Activated naive CD4-positive, alpha-beta T cell treated with anti-CD3 and anti-CD28 coated beads, Interleukin-2, amount 50 U/mL, for 24 hours (primary cell): ENCODE measurements around the gene CCDC18.
A peak's percentile ranks its signal among the peaks of the same experiment; 100 is the strongest.
"Not testable (repeated sequence)": the region's sequence is repeated elsewhere in the genome, so short reads cannot be mapped to it uniquely, and the experiment has no call there.

Source experiments
- H3K27ac Mint-ChIP-seq: one replicate; pipeline ENCODE4 v1.8.0; 2021; ENCODE audit warnings: mild to moderate bottlenecking, mixed read lengths
- H3K27me3 Mint-ChIP-seq: one replicate; pipeline ENCODE4 v1.8.0; 2021; ENCODE audit warnings: mixed read lengths
- H3K36me3 Mint-ChIP-seq: one replicate; pipeline ENCODE4 v1.8.0; 2021; ENCODE audit warnings: mixed read lengths
- H3K4me1 Mint-ChIP-seq: one replicate; pipeline ENCODE4 v1.8.0; 2021; ENCODE audit warnings: mixed read lengths
- H3K4me3 Mint-ChIP-seq: one replicate; pipeline ENCODE4 v1.8.0; 2021; ENCODE audit warnings: mild to moderate bottlenecking, mixed read lengths
- H3K9me3 Mint-ChIP-seq: one replicate; pipeline ENCODE4 v1.8.0; 2021; ENCODE audit warnings: mixed read lengths

Gene CCDC18

GRCh38 chr1:93180723-93181613, at the start of gene CCDC18:
Gene CCDC18, plus strand, starts transcription at chr1:93180724. Its CDS starts 2,638 bp downstream, at chr1:93183362.
- Mint-ChIP-seq H3K27ac (peak within 1 kb of the TSS; percentile 98), H3K4me1 (peaks cover 54% of the 10 kb centered on the region), H3K4me3 (peak within 1 kb of the TSS; percentile 93), H3K36me3 (peaks cover 9% of the 10 kb centered on the region), H3K9me3 (no peaks in the 10 kb centered on the region), H3K27me3 (no peaks in the 10 kb centered on the region)

GRCh38 chr1:93132638-93133037, 47.9 kb upstream of the CCDC18 start:
- Mint-ChIP-seq H3K27ac (no peak overlapping the region), H3K36me3 (peaks cover 5% of the 10 kb centered on the region), H3K4me1 (no peaks in the 10 kb centered on the region), H3K27me3 (no peaks in the 10 kb centered on the region), H3K9me3 (no peaks in the 10 kb centered on the region), H3K4me3 (no peak overlapping the region)

- peaks cover 10% of the 10 kb centered on the region for H3K36me3 Mint-ChIP-seq
- H3K9me3 Mint-ChIP-seq: no peaks in the 10 kb centered on the region
- peaks cover 4% of the 10 kb centered on the region for H3K4me1 Mint-ChIP-seq
- H3K27me3 Mint-ChIP-seq: no peaks in the 10 kb centered on the region
- H3K27ac Mint-ChIP-seq: no peak overlapping the region
- no peak overlapping the region for H3K4me3 Mint-ChIP-seq
Observed at GRCh38 chr1:93136445-93136844, 44.1 kb upstream of the CCDC18 start.

GRCh38 chr1:93137604-93138292, 42.8 kb upstream of the CCDC18 start:
- peaks cover 9% of the 10 kb centered on the region for H3K4me1 Mint-ChIP-seq
- H3K4me3 Mint-ChIP-seq: no peak overlapping the region
- H3K27me3 Mint-ChIP-seq: no peaks in the 10 kb centered on the region
- no peak overlapping the region for H3K27ac Mint-ChIP-seq
- H3K36me3 Mint-ChIP-seq: peaks cover 10% of the 10 kb centered on the region
- H3K9me3 Mint-ChIP-seq: no peaks in the 10 kb centered on the region

GRCh38 chr1:93140106-93140505, 40.4 kb upstream of the CCDC18 start:
- H3K9me3 Mint-ChIP-seq: no peaks in the 10 kb centered on the region
- H3K36me3 Mint-ChIP-seq: peaks cover 10% of the 10 kb centered on the region
- H3K27me3 Mint-ChIP-seq: no peaks in the 10 kb centered on the region
- H3K27ac Mint-ChIP-seq: no peak overlapping the region
- H3K4me1 Mint-ChIP-seq: peaks cover 9% of the 10 kb centered on the region
- no peak overlapping the region for H3K4me3 Mint-ChIP-seq

GRCh38 chr1:93142161-93142560, 38.4 kb upstream of the CCDC18 start:
- Mint-ChIP-seq H3K4me3 (no peak overlapping the region), H3K27me3 (no peaks in the 10 kb centered on the region), H3K36me3 (peaks cover 8% of the 10 kb centered on the region), H3K9me3 (no peaks in the 10 kb centered on the region), H3K4me1 (peaks cover 9% of the 10 kb centered on the region), H3K27ac (no peak overlapping the region)

GRCh38 chr1:93143136-93143535, 37.4 kb upstream of the CCDC18 start:
- H3K4me1 Mint-ChIP-seq: peaks cover 9% of the 10 kb centered on the region
- H3K27me3 Mint-ChIP-seq: no peaks in the 10 kb centered on the region
- no peak overlapping the region for H3K4me3 Mint-ChIP-seq
- peaks cover 8% of the 10 kb centered on the region for H3K36me3 Mint-ChIP-seq
- no peaks in the 10 kb centered on the region for H3K9me3 Mint-ChIP-seq
- no peak overlapping the region for H3K27ac Mint-ChIP-seq

GRCh38 chr1:93143769-93144168, 36.8 kb upstream of the CCDC18 start:
- peaks cover 9% of the 10 kb centered on the region for H3K4me1 Mint-ChIP-seq
- H3K27me3 Mint-ChIP-seq: no peaks in the 10 kb centered on the region
- no peak overlapping the region for H3K27ac Mint-ChIP-seq
- no peaks in the 10 kb centered on the region for H3K9me3 Mint-ChIP-seq
- peaks cover 8% of the 10 kb centered on the region for H3K36me3 Mint-ChIP-seq
- H3K4me3 Mint-ChIP-seq: no peak overlapping the region

- no peaks in the 10 kb centered on the region for H3K27me3 Mint-ChIP-seq
- peaks cover 11% of the 10 kb centered on the region for H3K36me3 Mint-ChIP-seq
- H3K9me3 Mint-ChIP-seq: no peaks in the 10 kb centered on the region
- H3K27ac Mint-ChIP-seq: peak overlapping the region; percentile 4
- H3K4me1 Mint-ChIP-seq: peaks cover 3% of the 10 kb centered on the region
- H3K4me3 Mint-ChIP-seq: no peak overlapping the region
Observed at GRCh38 chr1:93148001-93148400, 32.5 kb upstream of the CCDC18 start.

GRCh38 chr1:93150729-93151128, 29.8 kb upstream of the CCDC18 start:
- no peak overlapping the region for H3K4me3 Mint-ChIP-seq
- peaks cover 12% of the 10 kb centered on the region for H3K36me3 Mint-ChIP-seq
- no peaks in the 10 kb centered on the region for H3K27me3 Mint-ChIP-seq
- no peaks in the 10 kb centered on the region for H3K9me3 Mint-ChIP-seq
- peaks cover 13% of the 10 kb centered on the region for H3K4me1 Mint-ChIP-seq
- H3K27ac Mint-ChIP-seq: no peak overlapping the region

- H3K4me3 Mint-ChIP-seq: no peak overlapping the region
- H3K27ac Mint-ChIP-seq: no peak overlapping the region
- no peaks in the 10 kb centered on the region for H3K27me3 Mint-ChIP-seq
- H3K9me3 Mint-ChIP-seq: no peaks in the 10 kb centered on the region
- H3K4me1 Mint-ChIP-seq: peaks cover 17% of the 10 kb centered on the region
- H3K36me3 Mint-ChIP-seq: peaks cover 14% of the 10 kb centered on the region
Observed at GRCh38 chr1:93151474-93151873, 29.1 kb upstream of the CCDC18 start.

- H3K36me3 Mint-ChIP-seq: peaks cover 10% of the 10 kb centered on the region
- peaks cover 17% of the 10 kb centered on the region for H3K4me1 Mint-ChIP-seq
- no peaks in the 10 kb centered on the region for H3K27me3 Mint-ChIP-seq
- H3K27ac Mint-ChIP-seq: peak overlapping the region; percentile 51
- H3K4me3 Mint-ChIP-seq: no peak overlapping the region
- no peaks in the 10 kb centered on the region for H3K9me3 Mint-ChIP-seq
Observed at GRCh38 chr1:93152835-93153234, 27.7 kb upstream of the CCDC18 start.

- Mint-ChIP-seq H3K36me3 (peaks cover 11% of the 10 kb centered on the region), H3K9me3 (no peaks in the 10 kb centered on the region), H3K27me3 (no peaks in the 10 kb centered on the region), H3K27ac (no peak overlapping the region), H3K4me3 (no peak overlapping the region), H3K4me1 (peaks cover 17% of the 10 kb centered on the region)
Observed at GRCh38 chr1:93154898-93155297, 25.6 kb upstream of the CCDC18 start.

GRCh38 chr1:93155335-93155734, 25.2 kb upstream of the CCDC18 start:
- peaks cover 9% of the 10 kb centered on the region for H3K36me3 Mint-ChIP-seq
- no peak overlapping the region for H3K27ac Mint-ChIP-seq
- no peak overlapping the region for H3K4me3 Mint-ChIP-seq
- no peaks in the 10 kb centered on the region for H3K9me3 Mint-ChIP-seq
- no peaks in the 10 kb centered on the region for H3K27me3 Mint-ChIP-seq
- peaks cover 17% of the 10 kb centered on the region for H3K4me1 Mint-ChIP-seq

- Mint-ChIP-seq H3K4me1 (peaks cover 28% of the 10 kb centered on the region), H3K9me3 (no peaks in the 10 kb centered on the region), H3K4me3 (no peak overlapping the region), H3K36me3 (peaks cover 9% of the 10 kb centered on the region), H3K27me3 (no peaks in the 10 kb centered on the region), H3K27ac (peak overlapping the region; percentile 62)
Observed at GRCh38 chr1:93159337-93159736, 21.2 kb upstream of the CCDC18 start.

GRCh38 chr1:93163314-93163713, 17.2 kb upstream of the CCDC18 start:
- Mint-ChIP-seq H3K4me1 (peaks cover 48% of the 10 kb centered on the region), H3K36me3 (peaks cover 24% of the 10 kb centered on the region)

More at GRCh38 chr1:93163314-93163713, 17.2 kb upstream of the CCDC18 start:
- not testable (repeated sequence) for H3K4me3 Mint-ChIP-seq, H3K9me3 Mint-ChIP-seq, H3K27ac Mint-ChIP-seq, H3K27me3 Mint-ChIP-seq
